Glutamatergic neuron (in vitro differentiated cells): ENCODE data around the gene CDC23. TPM values are rescaled to one million over a fixed set of nuclear protein-coding genes. Genes with fewer than 3 reads are reported as not detected.
A peak's percentile ranks its signal among the peaks of the same experiment; 100 is the strongest.
"Not testable (repeated sequence)": the region's sequence is repeated elsewhere in the genome, so short reads cannot be mapped to it uniquely, and the experiment has no call there.

Experiments
- DNase-seq: peaks from one replicate; pipeline ENCODE4 v3.0.0; 2022
- H3K27ac Mint-ChIP-seq: one replicate; pipeline ENCODE4 v1.8.0; 2020; ENCODE audit warnings: mild to moderate bottlenecking, mixed read lengths, inconsistent platforms; ENCODE audit not compliant: unreplicated experiment
- H3K27me3 Mint-ChIP-seq: one replicate; pipeline ENCODE4 v1.8.0; 2020; ENCODE audit warnings: mild to moderate bottlenecking, moderate library complexity, mixed read lengths, inconsistent platforms; ENCODE audit not compliant: unreplicated experiment
- H3K36me3 Mint-ChIP-seq: one replicate; pipeline ENCODE4 v1.8.0; 2020; ENCODE audit warnings: mild to moderate bottlenecking, mixed read lengths, inconsistent platforms; ENCODE audit not compliant: unreplicated experiment
- H3K4me1 Mint-ChIP-seq: one replicate; pipeline ENCODE4 v1.8.0; 2020; ENCODE audit warnings: mild to moderate bottlenecking, low read depth, mixed read lengths, inconsistent platforms; ENCODE audit not compliant: unreplicated experiment
- H3K4me3 Mint-ChIP-seq: one replicate; pipeline ENCODE4 v1.8.0; 2020; ENCODE audit warnings: mild to moderate bottlenecking, mixed read lengths, inconsistent platforms; ENCODE audit not compliant: unreplicated experiment
- H3K9me3 Mint-ChIP-seq: one replicate; pipeline ENCODE4 v1.8.0; 2020; ENCODE audit warnings: mild to moderate bottlenecking, moderate library complexity, mixed read lengths, inconsistent platforms; ENCODE audit not compliant: unreplicated experiment
- CTCF ChIP-seq: fragments of 200-600 bp; sonication (generic); IDR thresholded peaks from one replicate; pipeline ENCODE4 v1.5.0; 2021; ENCODE audit not compliant: partially characterized antibody, unreplicated experiment
- long read RNA-seq: library from polyadenylated mRNA; unstranded; transcript quantifications from one replicate; pipeline ENCODE4 v2.0.0, GENCODE V29; 2020; ENCODE audit not compliant: unreplicated experiment
- total RNA-seq: library from RNA; stranded (reverse); fragmentation: NEBNext Ultra II Directional; extraction: Animal tissue kit (Norgen Biotek cat#: 25700); gene quantifications from one replicate; pipeline ENCODE4 v1.2.1, GENCODE V29; 2021; ENCODE audit not compliant: unreplicated experiment

CDC23 gene
- 28.9 TPM for total RNA-seq
- long read RNA-seq, transcript CDC23-201 (3 exons, 1,079 nt) = minor isoform, 12 of 31 reads
- long read RNA-seq, transcript CDC23-202 (16 exons, 3,155 nt) = major isoform, 18 of 31 reads
- long read RNA-seq, partial matches to known transcripts = 1 of 31 reads
- long read RNA-seq, other reads (novel, unspliced or antisense) = 0 of 31 reads

GRCh38 chr5:138213161-138214029, at the start of gene CDC23:
Gene CDC23 (minus strand): TSS chr5:138213323. CDS start chr5:138213312, 11 bp downstream.
- Mint-ChIP-seq H3K4me3 (peak within 1 kb of the TSS; percentile 100), H3K27ac (peak within 1 kb of the TSS; percentile 96), H3K9me3 (no peaks in the 10 kb centered on the region), H3K36me3 (no peaks in the 10 kb centered on the region), H3K4me1 (peaks cover 2% of the 10 kb centered on the region), H3K27me3 (peaks cover 4% of the 10 kb centered on the region)
- DNase-seq = peak; percentile 84
- TF ChIP-seq CTCF = no peak

GRCh38 chr5:138258704-138259292, 45.7 kb upstream of the CDC23 start:
- no peak overlapping the region for H3K27ac Mint-ChIP-seq
- no peak for DNase-seq
- H3K9me3 Mint-ChIP-seq = no peaks in the 10 kb centered on the region
- no peak for TF ChIP-seq CTCF
- H3K36me3 Mint-ChIP-seq = no peaks in the 10 kb centered on the region
- H3K4me1 Mint-ChIP-seq = peaks cover 4% of the 10 kb centered on the region
- no peak overlapping the region for H3K4me3 Mint-ChIP-seq
- H3K27me3 Mint-ChIP-seq = peaks cover 7% of the 10 kb centered on the region

GRCh38 chr5:138257583-138257982, 44.5 kb upstream of the CDC23 start:
- Mint-ChIP-seq H3K4me1 (peaks cover 4% of the 10 kb centered on the region), H3K27ac (no peak overlapping the region), H3K4me3 (no peak overlapping the region), H3K9me3 (peaks cover 3% of the 10 kb centered on the region), H3K27me3 (peaks cover 7% of the 10 kb centered on the region), H3K36me3 (no peaks in the 10 kb centered on the region)
- no peak for DNase-seq
- TF ChIP-seq CTCF = no peak

- peaks cover 3% of the 10 kb centered on the region for H3K9me3 Mint-ChIP-seq
- no peak for DNase-seq
- no peaks in the 10 kb centered on the region for H3K4me1 Mint-ChIP-seq
- no peak overlapping the region for H3K27ac Mint-ChIP-seq
- H3K27me3 Mint-ChIP-seq = peaks cover 5% of the 10 kb centered on the region
- TF ChIP-seq CTCF = no peak
- H3K36me3 Mint-ChIP-seq = no peaks in the 10 kb centered on the region
- H3K4me3 Mint-ChIP-seq = no peak overlapping the region
These were observed 39.8 kb upstream of the CDC23 start for GRCh38 chr5:138252944-138253343.

- not testable (repeated sequence) for H3K27me3 Mint-ChIP-seq, H3K9me3 Mint-ChIP-seq, H3K4me3 Mint-ChIP-seq, DNase-seq, H3K36me3 Mint-ChIP-seq, H3K27ac Mint-ChIP-seq
- H3K4me1 Mint-ChIP-seq = peaks cover 13% of the 10 kb centered on the region
These were observed 34.7 kb upstream of the CDC23 start for GRCh38 chr5:138247800-138248199.
